IPS DF 4.7 (cell line): ENCODE data around the gene SEMA4G.

Source experiments
- DNase-seq: peaks from one replicate; pipeline ENCODE4 v3.0.0-alpha.2; 2013; ENCODE audit warnings: low spot score; ENCODE audit errors: extremely low read depth

Gene SEMA4G

GRCh38 chr10:100987685-100988049 lies 18.4 kb downstream of the SEMA4G start:
- DNase-seq, result no peak

GRCh38 chr10:100988166-100988565 lies 18.9 kb downstream of the SEMA4G start:
- DNase-seq, result no peak

GRCh38 chr10:100989088-100989487 lies 19.8 kb downstream of the SEMA4G start:
- no peak for DNase-seq

DNA sequence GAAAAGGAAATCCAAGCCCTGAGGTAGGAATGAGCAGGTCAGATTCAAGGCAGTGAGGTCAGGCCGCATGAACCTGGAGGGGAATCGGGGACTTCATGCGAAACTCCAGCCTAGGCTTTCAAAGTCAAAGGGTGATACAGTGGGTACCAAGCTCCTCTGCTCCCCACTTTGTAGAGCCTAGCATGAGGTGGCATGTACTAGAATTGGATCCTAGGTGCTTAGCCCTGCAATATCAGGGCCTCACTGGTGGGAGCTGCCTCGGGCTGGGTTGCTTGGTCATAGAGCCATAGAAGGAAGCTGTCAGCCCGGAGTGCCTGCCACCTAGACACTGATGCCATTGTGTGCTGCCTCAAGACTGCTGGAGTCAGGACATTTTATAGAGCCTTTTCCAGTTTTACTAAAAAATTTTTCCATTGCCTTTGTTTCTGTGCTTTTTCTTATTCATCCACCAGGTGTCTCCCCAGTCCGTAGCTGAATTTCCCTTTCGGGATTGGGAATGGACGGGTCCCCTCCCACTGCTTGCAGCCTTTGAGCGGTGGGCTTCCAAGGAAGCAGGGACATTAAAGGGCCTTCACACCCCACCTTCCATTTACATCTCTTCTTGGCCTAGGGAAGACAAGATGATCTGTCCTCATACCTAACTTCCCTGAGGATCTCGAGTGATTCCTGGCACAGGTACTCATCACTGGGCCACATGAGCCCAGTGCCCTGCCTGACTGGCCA lies 24.8 kb downstream of the SEMA4G start:
- no peak for DNase-seq

- no peak for DNase-seq
These were observed 25.9 kb downstream of the SEMA4G start for GRCh38 chr10:100995181-100995580.

DNA sequence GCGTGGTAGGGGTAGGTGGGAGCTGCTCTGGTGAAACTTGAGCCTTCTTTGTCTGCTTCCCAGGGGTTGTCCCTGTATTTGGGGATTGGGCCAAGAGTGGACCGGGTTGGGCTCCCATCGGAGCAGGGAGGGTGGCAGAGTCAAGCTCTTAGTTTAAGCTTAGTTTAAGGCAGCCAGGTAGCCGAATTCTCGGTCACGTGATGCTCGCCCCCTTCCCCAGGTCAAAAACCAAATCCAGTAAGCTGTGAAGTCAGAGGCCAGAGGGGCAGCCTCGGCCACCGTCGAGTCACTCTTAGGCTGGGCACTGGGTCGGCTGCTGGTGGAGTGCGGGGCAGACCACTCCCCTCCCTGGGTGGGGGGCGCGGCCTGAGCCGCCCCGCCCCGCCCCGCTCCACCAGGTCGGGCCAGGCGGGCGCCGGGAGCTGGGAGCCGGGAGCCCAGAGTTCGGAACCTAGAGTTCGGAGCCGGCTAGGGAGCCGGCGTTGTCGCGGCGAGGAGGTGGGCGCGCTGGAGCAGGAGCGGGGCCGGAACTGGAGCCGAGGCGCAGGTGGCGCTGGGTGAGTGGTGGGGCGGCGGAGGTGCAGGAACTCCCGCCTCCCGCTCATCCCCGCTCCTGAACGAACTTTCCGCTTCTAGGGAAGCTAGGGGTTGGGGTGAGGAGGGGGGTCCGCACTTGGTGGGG lies 27.5 kb downstream of the SEMA4G start:
- DNase-seq, result no peak

DNA sequence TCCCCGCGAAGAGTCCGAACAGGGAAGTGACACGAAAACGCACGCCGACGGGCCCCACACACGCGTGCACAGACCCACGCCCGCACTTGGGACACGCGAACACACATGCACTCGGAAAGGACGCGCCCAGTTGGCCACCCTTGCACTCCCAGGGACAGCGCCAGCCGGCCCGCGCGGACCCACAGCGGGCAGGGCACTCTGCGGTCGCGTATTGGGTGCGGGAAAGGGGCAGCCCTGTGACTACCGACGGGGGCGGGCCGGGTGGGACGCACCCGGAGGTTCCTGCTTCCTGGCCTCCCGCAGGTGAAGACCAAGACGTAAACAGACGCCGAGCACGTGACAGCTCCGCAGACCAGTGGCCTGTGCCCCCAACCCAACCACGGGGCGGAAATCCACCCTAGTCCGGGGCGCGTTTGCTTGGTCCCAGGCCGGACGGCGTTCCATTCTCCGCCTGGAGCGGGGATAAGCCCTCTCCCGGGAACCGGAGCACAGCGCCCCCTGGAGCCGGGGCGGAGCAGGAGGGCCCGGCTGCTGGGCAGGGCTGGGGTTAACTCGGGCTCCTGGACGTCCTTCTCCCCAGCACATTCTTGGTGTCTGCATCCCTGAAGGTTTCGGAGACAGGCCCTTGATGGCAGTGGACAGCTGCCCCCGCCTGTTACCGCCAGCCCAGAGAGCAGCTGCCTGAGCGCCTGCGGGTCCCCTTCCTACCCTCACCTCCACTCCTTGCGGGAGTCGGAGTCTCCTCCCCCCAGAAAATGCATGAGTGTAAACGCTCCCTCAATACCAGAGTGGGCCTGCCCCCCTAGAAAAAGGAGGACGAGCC lies 28.3 kb downstream of the SEMA4G start:
- DNase-seq, result no peak

- no peak for DNase-seq
These were observed 29.1 kb downstream of the SEMA4G start for GRCh38 chr10:100998183-100998990.

- DNase-seq, result no peak
These were observed 29.9 kb downstream of the SEMA4G start for GRCh38 chr10:100998991-100999741.

GRCh38 chr10:100999742-101000126 lies 30.4 kb downstream of the SEMA4G start, which contains the start of gene LZTS2:
TSS of gene LZTS2 (plus strand) at chr10:100999808. CDS start at chr10:101002539, 2,731 bp downstream.
- DNase-seq, result no peak

DNA sequence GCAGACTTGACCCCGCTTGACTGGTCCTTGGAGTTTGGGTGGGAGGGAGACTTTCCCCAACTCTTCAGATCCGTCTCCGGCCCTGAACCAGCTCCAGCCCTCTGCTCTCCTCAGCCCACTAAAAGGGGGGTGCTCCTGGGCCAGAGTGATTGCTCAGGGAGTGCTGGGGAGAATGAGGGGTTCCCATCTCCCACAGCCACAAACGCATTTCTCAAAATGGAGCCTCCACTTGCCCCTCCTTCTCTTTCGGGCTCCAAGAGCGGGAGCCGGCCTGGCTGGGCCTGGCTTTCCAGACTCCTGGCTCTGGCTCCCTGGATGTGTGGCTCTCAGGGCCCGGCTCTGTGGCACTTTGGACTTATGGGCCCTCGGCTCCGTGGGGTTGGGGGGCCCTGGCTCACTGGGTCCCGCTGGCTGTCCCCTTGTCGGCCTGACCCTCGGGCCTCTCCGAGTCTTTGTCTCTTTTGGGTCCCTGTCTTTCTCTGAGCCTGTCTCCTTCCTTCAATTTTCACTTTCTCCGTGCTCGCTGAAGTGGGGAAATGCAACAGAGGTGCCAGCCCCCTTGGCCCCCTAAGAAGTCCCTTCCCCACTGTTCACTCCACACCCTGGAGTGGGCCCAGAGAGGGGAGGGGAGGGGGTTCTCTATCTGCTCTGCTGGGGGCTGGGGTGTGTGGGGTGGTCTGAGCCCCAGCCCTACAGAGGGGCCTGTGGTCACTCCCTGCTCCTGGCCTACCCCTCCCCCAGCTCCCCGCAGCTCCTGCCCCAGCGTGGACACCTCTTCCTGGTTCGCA lies 31.0 kb downstream of the SEMA4G start:
- DNase-seq, result no peak

DNA sequence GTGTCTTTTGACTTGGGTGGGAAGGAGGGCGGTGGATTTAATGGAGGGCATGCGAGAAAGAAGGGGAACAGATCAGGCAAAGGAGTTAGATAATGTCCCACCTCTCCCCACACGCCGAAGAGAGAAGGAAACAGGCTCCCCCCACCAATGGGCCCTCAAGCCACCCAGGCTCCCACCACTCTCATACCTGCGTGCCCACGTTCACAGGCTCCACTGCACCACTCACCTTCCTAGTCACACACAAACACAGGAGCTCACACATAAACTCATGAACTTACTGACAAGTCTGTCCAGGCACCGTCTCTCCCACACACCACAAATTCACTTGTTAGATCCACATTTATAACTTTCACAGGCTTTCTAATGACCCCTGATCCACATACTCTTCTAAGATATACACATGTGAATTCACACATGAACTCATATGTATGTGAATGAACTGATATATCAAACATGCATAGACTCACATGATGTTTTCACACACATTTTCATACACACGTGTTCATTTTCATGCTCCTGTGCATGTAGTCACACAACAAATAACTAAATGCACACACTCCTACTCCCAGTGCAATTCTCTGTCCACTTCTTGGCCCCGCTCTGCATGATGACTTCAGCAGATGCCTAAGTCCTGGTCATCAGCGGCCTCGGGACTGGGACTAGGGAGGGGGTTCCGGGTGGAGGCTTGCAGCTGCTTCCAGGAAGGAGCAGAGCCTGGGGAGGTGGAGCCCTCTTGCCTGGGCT lies 31.8 kb downstream of the SEMA4G start:
- no peak for DNase-seq

DNA sequence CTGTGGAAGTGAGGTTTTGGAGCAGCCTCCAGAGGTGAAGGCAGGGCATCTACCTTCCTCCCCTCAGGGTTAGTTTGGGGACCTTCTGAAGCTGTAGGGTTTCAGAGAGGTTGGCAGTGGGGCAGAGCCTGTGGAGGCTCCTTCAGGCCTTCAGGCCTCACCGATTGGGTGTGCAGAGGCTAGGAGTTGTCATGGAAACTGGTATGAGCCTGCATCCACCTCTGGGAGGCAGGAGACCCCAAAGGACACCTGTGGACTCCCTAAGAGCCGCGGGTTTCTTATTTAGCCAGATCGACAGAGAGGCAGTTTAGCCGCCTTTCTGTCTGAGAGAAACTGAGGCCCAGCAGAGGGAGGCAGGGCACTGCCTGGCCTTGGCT lies 32.3 kb downstream of the SEMA4G start:
- no peak for DNase-seq

- no peak for DNase-seq
These were observed 33.2 kb downstream of the SEMA4G start for GRCh38 chr10:101002456-101002855.

DNA sequence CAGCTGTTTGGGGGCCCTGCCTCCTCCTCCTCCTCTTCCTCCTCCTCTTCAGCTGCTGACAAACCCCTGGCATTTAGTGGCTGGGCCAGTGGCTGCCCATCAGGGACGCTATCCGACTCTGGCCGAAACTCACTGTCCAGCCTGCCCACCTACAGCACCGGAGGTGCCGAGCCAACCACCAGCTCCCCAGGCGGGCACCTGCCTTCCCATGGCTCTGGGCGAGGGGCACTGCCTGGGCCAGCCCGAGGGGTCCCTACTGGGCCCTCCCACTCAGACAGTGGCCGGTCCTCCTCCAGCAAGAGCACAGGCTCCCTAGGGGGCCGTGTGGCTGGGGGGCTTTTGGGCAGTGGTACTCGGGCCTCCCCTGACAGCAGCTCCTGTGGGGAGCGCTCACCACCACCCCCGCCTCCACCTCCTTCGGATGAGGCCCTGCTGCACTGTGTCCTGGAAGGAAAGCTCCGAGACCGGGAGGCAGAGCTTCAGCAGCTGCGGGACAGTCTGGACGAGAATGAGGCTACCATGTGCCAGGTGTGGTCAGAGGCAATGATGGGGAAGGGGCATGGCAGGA lies 34.4 kb downstream of the SEMA4G start:
- no peak for DNase-seq

GRCh38 chr10:101005361-101005760 lies 36.1 kb downstream of the SEMA4G start:
- DNase-seq, result no peak

DNA sequence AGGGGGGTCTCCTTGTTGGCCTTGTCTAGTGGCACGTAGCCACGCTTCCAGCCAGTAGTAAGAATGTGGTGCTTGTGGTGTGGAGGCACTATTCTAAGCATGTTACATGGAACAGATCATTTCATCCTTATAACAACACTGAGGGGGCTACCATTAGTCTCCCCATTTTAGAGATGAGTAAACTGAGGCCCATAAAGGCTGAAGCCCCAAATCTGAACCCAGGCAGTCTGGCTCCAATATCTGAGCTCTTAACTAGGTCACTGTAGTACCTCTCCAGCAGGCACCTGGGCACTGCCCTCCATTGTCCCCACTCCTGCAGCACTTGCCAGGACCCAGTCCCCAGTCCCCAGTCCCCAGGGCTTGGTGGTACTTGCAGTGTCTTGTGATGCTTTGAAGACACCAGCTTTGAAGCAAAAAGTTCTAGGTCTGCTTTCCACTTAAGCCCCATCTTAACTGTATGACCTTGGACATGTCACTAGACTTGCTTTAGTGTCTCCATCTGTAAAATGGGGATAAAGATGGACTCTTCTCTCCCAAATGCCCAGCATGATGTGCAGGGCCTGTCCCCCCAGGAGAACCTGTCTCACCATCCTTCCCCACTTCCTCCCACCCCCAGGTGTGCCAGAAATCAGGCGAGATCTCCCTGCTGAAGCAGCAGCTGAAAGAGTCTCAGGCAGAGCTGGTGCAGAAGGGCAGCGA lies 36.7 kb downstream of the SEMA4G start:
- no peak for DNase-seq

GRCh38 chr10:101006593-101007098 lies 37.3 kb downstream of the SEMA4G start:
- no peak for DNase-seq
